Fibroblast of lung (primary cell): ENCODE measurements around the gene AKNA.

ENCODE experiments used
- CTCF ChIP-seq, 2 donors: IDR thresholded peaks in 1 of 2; conservative IDR thresholded peaks in 1 of 2; 1 replicate in 1 of 2; 2 replicates in 1 of 2; pipeline ENCODE4 v1.5.1; 2011 to 2012; ENCODE audit warnings: low read length in 2 of 2, control low read depth in 1 of 2, inconsistent platforms in 1 of 2, low read depth in 1 of 2, mild to moderate bottlenecking in 1 of 2
- EZH2 ChIP-seq: IDR thresholded peaks from 2 replicates; pipeline ENCODE4 v1.5.1; 2012; ENCODE audit warnings: low read length, control low read depth, mild to moderate bottlenecking; ENCODE audit errors: missing control alignments

- no peak for TF ChIP-seq CTCF (conservative IDR thresholded peaks at IDR 0.05 in 1 of 2, IDR thresholded peaks at IDR 0.05 in 1 of 2; ENCODE audit: low read depth in 1 of 2, low read length in 2 of 2)
- TF ChIP-seq EZH2 = no peak
These were observed 24.4 kb upstream of the AKNA start for GRCh38 chr9:114412048-114412683.
